ENCODE measurements around the gene ALAS1.
A peak's percentile ranks its signal among the peaks of the same experiment; 100 is the strongest.

ALAS1 gene

GRCh38 chr3:52234516-52235447 is 36.8 kb downstream of the ALAS1 start:
- DNase-seq (ENCODE audit: low read depth) = no peak

DNA sequence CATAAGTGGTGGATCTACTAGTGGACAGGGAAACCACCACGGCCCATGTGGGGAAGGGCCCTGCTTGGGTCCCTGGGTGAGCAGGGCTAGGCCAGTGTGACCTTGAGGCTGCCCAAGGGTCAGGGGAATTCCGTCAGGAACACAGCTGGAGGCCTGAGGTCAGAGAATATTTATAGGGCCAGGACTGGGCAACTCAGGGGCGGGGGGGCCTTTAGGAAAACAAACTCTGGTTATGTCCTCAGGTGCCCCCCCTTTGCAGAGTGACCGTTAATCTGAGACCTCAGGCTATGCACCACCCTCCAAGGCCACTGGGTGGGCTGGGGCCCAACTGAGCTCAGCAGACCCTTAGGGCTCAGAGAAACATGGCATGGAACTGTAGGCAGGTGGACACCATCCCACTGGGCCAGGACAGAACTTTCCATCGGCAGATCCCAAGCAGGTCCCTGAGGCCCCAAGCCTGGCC is 38.5 kb downstream of the ALAS1 start:
- no peak for DNase-seq (ENCODE audit: low read depth)

DNA sequence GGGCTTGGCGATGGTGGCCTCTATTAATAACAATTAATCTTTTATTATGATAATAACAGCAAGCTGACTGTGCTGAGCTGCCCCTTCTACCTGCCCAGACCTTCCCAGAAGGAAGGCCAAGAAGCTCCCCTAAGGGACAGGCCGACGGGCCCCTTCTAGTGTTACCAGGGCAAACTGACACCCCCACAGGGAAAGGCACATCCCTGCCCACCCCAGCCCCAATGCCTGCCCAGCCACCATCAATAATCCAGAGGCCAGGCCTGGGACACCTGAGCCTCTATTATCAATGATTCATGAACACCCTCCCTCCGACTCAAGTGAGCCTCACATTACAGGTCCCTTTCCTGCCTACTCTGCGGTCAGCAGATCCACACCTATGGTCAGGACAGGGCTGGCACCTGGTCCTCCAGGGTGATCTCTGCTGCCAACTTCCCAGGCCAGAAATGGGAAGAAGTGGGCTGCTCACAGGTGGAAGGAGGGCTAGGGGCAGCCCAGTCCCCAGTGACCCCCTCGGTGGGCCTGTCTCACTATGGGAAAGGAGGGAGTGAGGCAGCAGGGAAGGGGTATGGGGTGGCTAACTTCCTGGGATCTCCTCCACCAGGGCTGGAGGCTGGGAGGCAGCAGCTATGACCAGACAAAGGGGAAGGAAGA is 39.2 kb downstream of the ALAS1 start:
- no peak for DNase-seq (ENCODE audit: low read depth)

- peak; percentile 72 for DNase-seq (ENCODE audit: low read depth)
These were observed 39.8 kb downstream of the ALAS1 start for GRCh38 chr3:52237657-52238172.

DNA sequence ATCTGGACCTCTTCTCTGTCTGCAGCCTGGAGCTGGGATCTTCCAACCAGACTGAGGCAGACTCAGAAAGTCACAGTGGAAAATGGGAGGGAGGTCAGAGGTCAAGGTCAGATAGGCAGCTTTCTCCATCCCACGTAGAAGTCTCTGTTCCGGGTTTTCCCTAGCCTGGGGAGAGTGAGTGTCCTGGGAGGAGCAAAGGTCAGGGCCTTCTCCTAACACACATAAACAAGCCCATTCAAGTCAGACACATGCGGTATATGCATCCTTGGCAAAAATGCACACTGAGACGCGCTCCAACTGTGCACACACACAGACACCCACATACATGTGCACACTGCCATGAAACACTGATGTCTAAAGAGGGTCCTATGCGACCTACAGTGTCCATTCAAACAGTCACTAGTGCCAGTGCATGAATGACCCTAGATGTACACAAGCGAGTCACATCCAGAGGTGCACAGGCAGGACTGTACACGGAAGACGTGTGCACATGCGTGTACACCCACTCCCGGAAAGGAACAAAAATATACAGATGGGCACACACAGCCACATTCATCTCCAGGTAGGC is 40.3 kb downstream of the ALAS1 start:
- DNase-seq (ENCODE audit: low read depth) = no peak

DNA sequence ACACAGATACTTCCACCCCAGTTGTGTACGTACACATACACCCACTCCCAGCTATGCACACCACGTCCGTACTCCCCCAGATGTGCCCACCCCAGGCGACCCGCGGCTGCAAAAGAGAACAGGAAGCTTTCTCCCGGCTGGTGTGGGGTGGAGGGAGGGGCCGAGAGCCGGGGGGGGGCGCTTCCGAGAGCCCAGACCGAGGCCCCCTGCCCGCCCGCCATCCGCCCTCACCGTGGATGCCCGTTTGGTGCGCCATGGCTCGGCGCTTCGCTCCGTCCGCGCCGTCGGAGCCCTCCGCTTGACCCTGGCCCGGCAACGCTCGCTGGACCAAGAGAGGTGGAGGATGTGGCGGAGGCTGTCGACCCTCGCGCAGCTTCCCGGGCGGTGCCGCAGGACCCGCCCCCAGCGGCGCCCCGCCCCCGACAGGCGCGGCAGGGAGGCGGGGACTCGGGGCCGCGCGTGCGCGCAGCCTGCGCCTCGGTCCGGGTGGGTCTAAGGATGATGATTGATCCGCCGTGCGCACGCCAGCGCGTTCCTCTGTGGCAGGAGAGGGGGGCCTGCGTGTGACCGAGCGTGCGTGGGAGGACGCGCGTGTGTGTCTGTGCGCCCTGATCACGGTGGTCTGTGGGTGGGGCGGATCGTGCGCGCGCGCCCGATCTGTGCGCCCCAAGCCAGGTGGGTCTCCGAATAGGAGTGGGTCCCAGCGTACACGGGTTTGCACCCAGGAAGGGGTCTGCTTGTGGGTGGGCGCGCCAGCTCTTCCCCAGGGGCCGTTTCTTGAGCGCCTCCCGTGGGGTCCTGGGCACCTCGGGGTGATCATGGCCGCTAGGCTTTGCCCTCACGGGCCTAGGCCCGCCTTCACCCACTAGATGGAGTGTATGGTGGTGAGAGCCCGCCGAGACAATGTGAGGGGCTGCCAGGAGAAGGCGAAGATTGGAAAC is 41.1 kb downstream of the ALAS1 start, which contains the start of gene TWF2:
Gene TWF2, minus strand, starts transcription at position 398 of the 941 bp plus-strand sequence. Its CDS starts 142 bp downstream, at position 256.
- no peak for DNase-seq (ENCODE audit: low read depth)

DNA sequence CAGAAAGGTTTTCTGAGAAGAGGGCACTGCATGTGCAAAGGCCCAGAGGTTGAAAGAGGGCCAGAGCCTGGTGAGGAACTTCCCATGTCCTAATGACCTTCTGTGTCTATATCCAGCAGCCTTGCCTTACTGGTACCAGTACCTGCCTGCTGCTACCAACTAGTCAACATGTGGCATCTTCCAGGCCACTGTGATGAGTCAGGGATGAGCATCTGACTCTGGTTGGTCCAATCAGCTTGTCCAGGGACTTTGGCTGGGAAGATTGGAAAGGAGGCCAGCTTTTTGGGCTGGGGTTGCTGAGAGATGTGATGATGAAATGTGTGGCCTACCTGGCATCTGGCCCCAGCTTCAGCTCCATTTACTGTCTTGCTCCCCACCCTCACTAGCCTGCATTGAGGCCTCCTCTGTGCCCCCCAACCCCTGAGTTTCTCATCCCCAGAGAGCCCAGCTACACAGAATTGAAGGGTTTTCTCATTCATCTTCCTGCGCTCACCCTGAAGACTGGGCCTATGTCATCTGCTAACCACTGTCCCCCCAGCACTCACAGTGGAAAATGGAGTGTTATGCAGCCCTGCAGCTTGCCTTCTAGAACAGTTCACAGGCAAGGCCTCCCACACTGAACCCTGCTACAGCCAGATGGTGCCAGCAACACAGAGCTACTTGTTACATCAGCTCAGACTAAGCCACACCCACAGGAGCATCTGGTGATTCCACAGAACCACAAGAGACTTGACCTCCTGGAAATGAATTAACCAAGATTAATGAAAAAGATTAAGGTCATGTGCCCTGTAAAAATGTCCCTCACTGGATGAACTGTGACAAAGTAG is 42.3 kb downstream of the ALAS1 start:
- DNase-seq (ENCODE audit: low read depth) = peak; percentile 71

DNA sequence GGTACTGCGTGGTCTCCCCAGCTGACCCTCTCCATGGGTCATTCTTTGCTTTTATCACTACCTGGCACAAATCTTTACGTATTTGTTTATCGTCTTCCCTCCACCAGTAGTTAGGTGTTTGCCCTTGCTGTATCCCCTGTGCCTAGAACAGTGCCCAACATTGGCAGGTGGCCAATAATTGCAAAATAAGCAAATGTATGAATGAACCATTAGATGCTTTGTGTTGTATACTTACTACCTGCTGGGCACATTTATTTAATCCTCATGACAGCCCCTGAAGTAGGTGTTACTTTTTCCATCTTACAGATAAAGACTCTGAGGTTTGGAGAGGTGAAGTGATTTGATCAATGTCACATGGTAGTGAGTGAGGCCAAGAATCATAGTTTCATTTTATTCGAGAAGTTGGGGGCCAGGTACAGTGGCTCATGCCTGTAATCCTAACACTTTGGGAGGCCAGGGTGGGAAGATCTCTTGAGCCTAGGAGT is 43.0 kb downstream of the ALAS1 start:
- no peak for DNase-seq (ENCODE audit: low read depth)

- DNase-seq (ENCODE audit: low read depth) = no peak
These were observed 44.1 kb downstream of the ALAS1 start for GRCh38 chr3:52242039-52242438.

DNA sequence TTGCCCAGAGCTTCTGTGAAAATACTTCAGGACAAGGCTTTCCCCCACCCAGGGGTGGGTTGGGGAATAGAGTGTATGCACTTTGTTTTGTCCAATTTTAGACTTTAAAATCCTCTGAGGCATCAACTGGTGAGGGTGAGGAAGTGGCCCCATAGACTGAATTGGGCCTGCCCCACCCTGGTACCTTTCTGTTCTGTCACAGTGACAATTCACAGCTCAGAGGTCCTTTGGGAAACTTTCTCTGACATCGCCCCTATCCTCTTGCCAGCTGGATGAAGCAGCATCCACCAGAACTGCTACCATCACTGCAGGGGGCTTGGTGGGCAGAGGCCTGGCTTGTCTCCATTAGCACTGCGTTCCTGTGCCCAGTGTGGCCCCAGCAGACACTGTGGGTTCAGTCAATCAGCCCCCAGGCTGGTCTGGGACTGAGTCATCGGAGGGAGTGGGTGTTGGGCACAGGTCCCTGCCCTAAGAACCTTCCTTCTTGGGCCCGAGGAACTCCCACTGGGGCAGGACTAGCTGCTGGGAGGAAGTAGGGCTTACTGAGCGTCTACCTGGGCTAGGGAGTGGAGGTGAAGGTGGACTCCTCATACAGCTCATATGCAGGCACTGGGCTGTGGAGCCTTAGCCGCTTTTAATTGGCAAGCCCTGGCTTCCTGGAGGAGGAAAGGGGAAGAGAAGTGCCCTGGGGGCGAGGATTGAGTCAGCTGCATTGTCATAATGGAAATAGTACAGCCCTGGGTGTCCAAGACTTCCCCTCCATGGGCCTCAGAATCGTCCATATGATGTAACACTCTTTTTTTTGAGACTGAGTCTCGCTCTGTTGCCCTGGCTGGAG is 46.0 kb downstream of the ALAS1 start:
- DNase-seq (ENCODE audit: low read depth) = no peak

DNA sequence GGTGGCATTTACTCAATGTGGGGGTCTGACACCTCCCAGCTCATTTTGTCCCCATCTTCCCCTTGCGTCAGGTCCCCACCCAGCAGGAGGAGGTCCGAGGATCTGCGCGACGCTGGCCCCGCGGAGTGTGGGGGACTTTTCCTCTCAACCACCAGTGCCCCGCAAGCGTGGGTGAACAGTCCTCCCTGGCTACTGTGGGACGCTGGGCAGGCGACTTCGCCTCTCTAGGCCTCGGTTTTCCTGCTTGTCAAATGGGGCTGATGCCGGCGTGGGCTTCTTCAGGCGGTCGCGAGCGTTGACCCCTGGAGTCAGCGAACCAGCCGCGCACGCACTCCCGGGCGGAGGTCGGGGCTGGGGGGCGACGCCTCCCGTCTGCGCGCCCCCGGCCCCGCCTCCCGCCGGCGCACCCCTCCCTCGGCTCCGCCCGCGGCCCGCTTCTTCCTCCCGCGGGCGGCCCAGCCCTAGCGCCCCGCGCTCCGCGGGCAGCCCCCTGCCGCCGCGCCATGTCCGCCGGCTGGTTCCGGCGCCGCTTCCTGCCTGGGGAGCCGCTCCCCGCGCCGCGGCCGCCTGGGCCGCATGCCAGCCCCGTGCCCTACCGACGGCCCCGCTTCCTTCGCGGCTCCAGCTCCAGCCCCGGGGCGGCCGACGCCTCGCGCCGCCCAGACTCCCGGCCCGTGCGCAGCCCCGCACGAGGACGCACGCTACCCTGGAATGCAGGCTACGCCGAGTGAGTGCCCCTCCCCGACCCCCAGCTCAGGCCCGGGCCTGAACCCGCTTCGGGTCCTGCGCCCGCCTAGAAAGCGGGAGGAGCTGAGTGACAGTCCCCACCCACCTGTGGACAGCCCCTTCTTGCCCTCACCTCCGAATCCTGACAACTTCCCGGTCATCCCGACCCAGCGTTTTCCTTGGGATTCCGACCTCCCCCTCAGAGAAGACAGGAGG is 47.6 kb downstream of the ALAS1 start, which contains the start of gene PPM1M:
Gene PPM1M, plus strand, starts transcription at position 438 of the 942 bp plus-strand sequence. Its CDS starts 66 bp downstream, at position 504.
- no peak for DNase-seq (ENCODE audit: low read depth)

DNA sequence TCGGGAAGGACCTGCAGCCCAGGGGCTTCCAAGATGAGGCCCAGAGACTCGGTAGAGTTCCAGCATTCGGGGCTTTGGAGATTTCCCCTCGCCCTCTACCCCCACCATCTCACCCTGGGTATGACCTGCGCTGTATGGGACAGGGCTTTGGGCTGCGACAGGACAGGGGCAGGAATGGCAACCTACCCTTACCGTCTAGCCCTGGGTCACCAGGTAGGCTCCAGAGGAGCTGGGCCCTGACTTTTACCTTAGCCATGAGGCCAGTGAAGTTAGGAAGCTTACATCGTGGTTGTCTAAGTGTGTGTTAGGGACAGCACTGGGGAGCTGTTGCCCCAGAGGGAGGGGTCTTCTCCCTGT is 48.3 kb downstream of the ALAS1 start:
- DNase-seq (ENCODE audit: low read depth) = no peak

DNA sequence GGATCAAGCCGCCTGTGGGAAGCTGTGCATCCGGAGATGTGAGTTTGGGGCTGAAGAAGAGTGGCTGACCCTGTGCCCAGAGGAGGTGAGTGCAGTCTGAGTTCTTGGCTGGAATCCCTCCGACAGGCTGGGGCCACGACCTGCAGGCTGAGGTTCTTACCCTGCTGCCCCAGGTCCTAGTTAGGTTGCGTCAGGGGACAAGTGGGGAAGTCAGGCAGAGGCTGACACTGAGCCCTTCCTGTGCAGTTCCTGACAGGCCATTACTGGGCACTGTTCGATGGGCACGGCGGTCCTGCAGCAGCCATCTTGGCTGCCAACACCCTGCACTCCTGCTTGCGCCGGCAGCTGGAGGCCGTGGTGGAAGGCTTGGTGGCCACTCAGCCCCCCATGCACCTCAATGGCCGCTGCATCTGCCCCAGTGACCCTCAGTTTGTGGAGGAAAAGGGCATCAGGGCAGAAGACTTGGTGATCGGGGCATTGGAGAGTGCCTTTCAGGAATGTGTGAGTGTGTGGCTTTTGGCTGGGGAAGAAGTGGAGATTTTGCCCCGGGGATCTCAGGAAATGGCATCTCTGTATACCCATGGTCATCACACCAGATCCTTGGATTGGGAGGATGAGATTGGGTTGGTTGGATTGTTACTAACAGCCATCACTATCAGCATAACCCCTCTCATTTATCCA is 48.9 kb downstream of the ALAS1 start:
- DNase-seq (ENCODE audit: low read depth) = no peak

GRCh38 chr3:52247409-52248164 is 49.6 kb downstream of the ALAS1 start:
- DNase-seq (ENCODE audit: low read depth) = no peak

GRCh38 chr3:52248165-52248541 is 50.2 kb downstream of the ALAS1 start:
- DNase-seq (ENCODE audit: low read depth) = no peak

GRCh38 chr3:52248816-52249547 is 51.0 kb downstream of the ALAS1 start:
- no peak for DNase-seq (ENCODE audit: low read depth)
